HL-60 (cell line): ENCODE data around the gene SNRNP25.

Source experiments
- POLR2AphosphoS5 ChIP-seq: IDR thresholded peaks from 2 replicates; pipeline ENCODE4 v1.6.1; 2012; ENCODE audit warnings: low read depth
- TF ChIP-seq, protein P1 (sequence below): IDR thresholded peaks from one replicate; pipeline ENCODE4 v1.5.1; 2011; ENCODE audit warnings: low read length, control low read depth, inconsistent platforms; ENCODE audit not compliant: insufficient read depth
- TF ChIP-seq, protein P2 (sequence below): IDR thresholded peaks from 2 replicates; pipeline ENCODE4 v1.6.1; 2012; ENCODE audit warnings: low read depth; ENCODE audit not compliant: insufficient replicate concordance

DNA sequence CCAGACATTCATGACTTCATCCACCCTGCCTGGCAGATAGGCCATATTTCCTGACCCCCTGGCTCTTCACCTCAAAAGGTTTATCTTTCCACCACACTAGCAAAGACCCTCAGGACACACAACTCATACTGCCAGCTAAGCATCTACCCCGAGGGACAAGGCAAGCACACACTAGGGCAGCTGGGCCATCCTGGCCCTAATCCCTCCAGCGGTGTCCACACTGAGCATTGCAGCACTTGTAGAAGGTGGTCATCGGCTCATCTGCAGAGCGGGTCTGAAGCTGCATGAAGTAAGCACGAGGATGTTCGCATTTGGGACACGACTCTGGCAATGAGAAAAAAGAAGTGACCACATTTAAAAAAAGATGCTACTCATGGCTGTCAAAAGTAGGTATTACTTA is 6.4 kb upstream of the SNRNP25 start:
- TF ChIP-seq, protein P1, sequence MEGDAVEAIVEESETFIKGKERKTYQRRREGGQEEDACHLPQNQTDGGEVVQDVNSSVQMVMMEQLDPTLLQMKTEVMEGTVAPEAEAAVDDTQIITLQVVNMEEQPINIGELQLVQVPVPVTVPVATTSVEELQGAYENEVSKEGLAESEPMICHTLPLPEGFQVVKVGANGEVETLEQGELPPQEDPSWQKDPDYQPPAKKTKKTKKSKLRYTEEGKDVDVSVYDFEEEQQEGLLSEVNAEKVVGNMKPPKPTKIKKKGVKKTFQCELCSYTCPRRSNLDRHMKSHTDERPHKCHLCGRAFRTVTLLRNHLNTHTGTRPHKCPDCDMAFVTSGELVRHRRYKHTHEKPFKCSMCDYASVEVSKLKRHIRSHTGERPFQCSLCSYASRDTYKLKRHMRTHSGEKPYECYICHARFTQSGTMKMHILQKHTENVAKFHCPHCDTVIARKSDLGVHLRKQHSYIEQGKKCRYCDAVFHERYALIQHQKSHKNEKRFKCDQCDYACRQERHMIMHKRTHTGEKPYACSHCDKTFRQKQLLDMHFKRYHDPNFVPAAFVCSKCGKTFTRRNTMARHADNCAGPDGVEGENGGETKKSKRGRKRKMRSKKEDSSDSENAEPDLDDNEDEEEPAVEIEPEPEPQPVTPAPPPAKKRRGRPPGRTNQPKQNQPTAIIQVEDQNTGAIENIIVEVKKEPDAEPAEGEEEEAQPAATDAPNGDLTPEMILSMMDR: no peak
- TF ChIP-seq, protein P2, sequence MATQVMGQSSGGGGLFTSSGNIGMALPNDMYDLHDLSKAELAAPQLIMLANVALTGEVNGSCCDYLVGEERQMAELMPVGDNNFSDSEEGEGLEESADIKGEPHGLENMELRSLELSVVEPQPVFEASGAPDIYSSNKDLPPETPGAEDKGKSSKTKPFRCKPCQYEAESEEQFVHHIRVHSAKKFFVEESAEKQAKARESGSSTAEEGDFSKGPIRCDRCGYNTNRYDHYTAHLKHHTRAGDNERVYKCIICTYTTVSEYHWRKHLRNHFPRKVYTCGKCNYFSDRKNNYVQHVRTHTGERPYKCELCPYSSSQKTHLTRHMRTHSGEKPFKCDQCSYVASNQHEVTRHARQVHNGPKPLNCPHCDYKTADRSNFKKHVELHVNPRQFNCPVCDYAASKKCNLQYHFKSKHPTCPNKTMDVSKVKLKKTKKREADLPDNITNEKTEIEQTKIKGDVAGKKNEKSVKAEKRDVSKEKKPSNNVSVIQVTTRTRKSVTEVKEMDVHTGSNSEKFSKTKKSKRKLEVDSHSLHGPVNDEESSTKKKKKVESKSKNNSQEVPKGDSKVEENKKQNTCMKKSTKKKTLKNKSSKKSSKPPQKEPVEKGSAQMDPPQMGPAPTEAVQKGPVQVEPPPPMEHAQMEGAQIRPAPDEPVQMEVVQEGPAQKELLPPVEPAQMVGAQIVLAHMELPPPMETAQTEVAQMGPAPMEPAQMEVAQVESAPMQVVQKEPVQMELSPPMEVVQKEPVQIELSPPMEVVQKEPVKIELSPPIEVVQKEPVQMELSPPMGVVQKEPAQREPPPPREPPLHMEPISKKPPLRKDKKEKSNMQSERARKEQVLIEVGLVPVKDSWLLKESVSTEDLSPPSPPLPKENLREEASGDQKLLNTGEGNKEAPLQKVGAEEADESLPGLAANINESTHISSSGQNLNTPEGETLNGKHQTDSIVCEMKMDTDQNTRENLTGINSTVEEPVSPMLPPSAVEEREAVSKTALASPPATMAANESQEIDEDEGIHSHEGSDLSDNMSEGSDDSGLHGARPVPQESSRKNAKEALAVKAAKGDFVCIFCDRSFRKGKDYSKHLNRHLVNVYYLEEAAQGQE: no peak
- TF ChIP-seq POLR2AphosphoS5: no peak
